ENCODE data around the gene SLC6A19. TPM values are rescaled to one million over a fixed set of nuclear protein-coding genes. Genes with fewer than 3 reads are reported as not detected.

Gene SLC6A19
- total RNA-seq, 1 experiment from 2014 or later: 0.04 TPM

GRCh38 chr5:1163879-1164278, 37.5 kb upstream of the SLC6A19 start (continued):
- no peak for TF ChIP-seq ZSCAN18 (CRISPR knock-in tag; IDR thresholded peaks at IDR 0.05)
- no peak for TF ChIP-seq ZNF121 (CRISPR knock-in tag; IDR thresholded peaks at IDR 0.05)
- TF ChIP-seq NR3C1 (CRISPR knock-in tag; conservative IDR thresholded peaks at IDR 0.05; ENCODE audit: low read depth): no peak
- no peak for TF ChIP-seq ZBTB43 (CRISPR knock-in tag; IDR thresholded peaks at IDR 0.05)
- no peak for TF ChIP-seq FOXP4 (CRISPR knock-in tag; IDR thresholded peaks at IDR 0.05)

GRCh38 chr5:1164696-1165630, 36.4 kb upstream of the SLC6A19 start:
- Mint-ChIP-seq H3K9me3 (no peaks in the 10 kb centered on the region), H3K27me3 (ENCODE audit: low read depth) (no peaks in the 10 kb centered on the region), H3K4me1 (peaks cover 2% of the 10 kb centered on the region; the same call in 1 of the 2 replicates), H3K4me3 (no peak overlapping the region), H3K27ac (no peak overlapping the region), H3K36me3 (no peaks in the 10 kb centered on the region)
- CTCF ChIA-PET: interaction anchor here (0.8 to 1.4 kb wide), 2 partner anchors 25 to 215 kb away, joined by 4 read pairs; no protein-coding TSS in a partner anchor
- POLR2A ChIA-PET: no interaction called here
- TF ChIP-seq IRF2 (CRISPR knock-in tag; IDR thresholded peaks at IDR 0.05; ENCODE audit: borderline replicate concordance, low read depth) (no peak), JUN (CRISPR knock-in tag; IDR thresholded peaks at IDR 0.05) (no peak)
- DNase-seq (ENCODE audit: low spot score) (no peak), ATAC-seq (no peak)

GRCh38 chr5:1165864-1166263, 35.5 kb upstream of the SLC6A19 start:
- CTCF ChIA-PET: interaction anchor here (0.8 to 1.4 kb wide), 2 partner anchors 25 to 214 kb away, joined by 4 read pairs; no protein-coding TSS in a partner anchor
- H3K4me3 Mint-ChIP-seq: no peak overlapping the region
- TF ChIP-seq ATF1 (CRISPR knock-in tag; IDR thresholded peaks at IDR 0.05) (no peak), E2F1 (CRISPR knock-in tag; IDR thresholded peaks at IDR 0.05) (no peak), SP1 (CRISPR knock-in tag; conservative IDR thresholded peaks at IDR 0.05) (no peak), ZNF219 (CRISPR knock-in tag; IDR thresholded peaks at IDR 0.05; ENCODE audit: borderline replicate concordance) (no peak), ZNF423 (CRISPR knock-in tag; IDR thresholded peaks at IDR 0.05) (no peak), FOXP4 (CRISPR knock-in tag; IDR thresholded peaks at IDR 0.05) (no peak), ETV6 (CRISPR knock-in tag; IDR thresholded peaks at IDR 0.05) (no peak), ZNF671 (CRISPR knock-in tag; IDR thresholded peaks at IDR 0.05) (no peak), ESRRA (CRISPR knock-in tag; IDR thresholded peaks at IDR 0.05; ENCODE audit: borderline replicate concordance) (no peak), AFF4 (CRISPR knock-in tag; IDR thresholded peaks at IDR 0.05; ENCODE audit: borderline replicate concordance) (no peak), CDX4 (CRISPR knock-in tag; IDR thresholded peaks at IDR 0.05; ENCODE audit: borderline replicate concordance) (no peak), HMGA2 (CRISPR knock-in tag; IDR thresholded peaks at IDR 0.05) (no peak), TEAD1 (CRISPR knock-in tag; IDR thresholded peaks at IDR 0.05) (no peak), GTF2I (CRISPR knock-in tag; conservative IDR thresholded peaks at IDR 0.05) (no peak)

More at GRCh38 chr5:1165864-1166263, 35.5 kb upstream of the SLC6A19 start:
- Mint-ChIP-seq H3K27ac (no peak overlapping the region), H3K36me3 (no peaks in the 10 kb centered on the region), H3K9me3 (no peaks in the 10 kb centered on the region), H3K27me3 (ENCODE audit: low read depth) (no peaks in the 10 kb centered on the region), H3K4me1 (peaks cover 2% of the 10 kb centered on the region; the same call in 1 of the 2 replicates)
- POLR2A ChIA-PET: no interaction called here
- DNase-seq (ENCODE audit: low spot score) (no peak), ATAC-seq (no peak)
